Measurements from ENCODE around the gene SLC39A11. TPM values are rescaled to one million over a fixed set of nuclear protein-coding genes. Genes with fewer than 3 reads are reported as not detected.

The SLC39A11 gene
- total and polyA plus RNA-seq, 2 donors (not counting 1 experiment from before 2014, with no cell fraction given): 12.7 to 27.4 TPM

- no peak overlapping the region for H3K27ac ChIP-seq (ENCODE audit: insufficient read depth, low read length)
- no peaks in the 10 kb centered on the region for H4K20me1 ChIP-seq (ENCODE audit: control insufficient read depth, extremely low read depth, insufficient read depth, low read length)
- no peak overlapping the region for H3K4me2 ChIP-seq (ENCODE audit: extremely low read depth, insufficient read depth, low read length)
- DNase-seq (ENCODE audit: low read depth in 2 of 2): no peak
- no peak overlapping the region for H3K9ac ChIP-seq (ENCODE audit: insufficient read depth, low read length)
- no peaks in the 10 kb centered on the region for H3K79me2 ChIP-seq (ENCODE audit: control insufficient read depth, insufficient read depth, low read length)
- no peaks in the 10 kb centered on the region for H3K27me3 ChIP-seq (ENCODE audit: control insufficient read depth, insufficient read depth, low read length)
- H3K4me1 ChIP-seq (ENCODE audit: control insufficient read depth, extremely low read depth, insufficient read depth, low read length): no peaks in the 10 kb centered on the region
- no peak overlapping the region for H2AFZ ChIP-seq (ENCODE audit: low read length)
- TF ChIP-seq CTCF (conservative IDR thresholded peaks at IDR 0.05 in 1 of 2, IDR thresholded peaks at IDR 0.05 in 1 of 2; ENCODE audit: low read depth in 1 of 2, low read length in 2 of 2): no peak
- no peak for TF ChIP-seq EZH2 (IDR thresholded peaks at IDR 0.05; ENCODE audit: low read length, missing control alignments)
- H3K36me3 ChIP-seq (ENCODE audit: control insufficient read depth, insufficient read depth, low read length): no peaks in the 10 kb centered on the region
- H3K9me3 ChIP-seq (ENCODE audit: control insufficient read depth, insufficient read depth, low read depth, low read length): no peaks in the 10 kb centered on the region
- no peak overlapping the region for H3K4me3 ChIP-seq (replicated peaks in 1 of 4; ENCODE audit: control extremely low read depth in 1 of 4, insufficient read depth in 1 of 4, low read depth in 3 of 4, low read length in 4 of 4)
Observed at GRCh38 chr17:72644492-72644891, 448.0 kb downstream of the SLC39A11 start.

GRCh38 chr17:72643575-72644216 is 448.8 kb downstream of the SLC39A11 start:
- Histone ChIP-seq H3K4me1 (ENCODE audit: control insufficient read depth, extremely low read depth, insufficient read depth, low read length) (no peaks in the 10 kb centered on the region), H3K27me3 (ENCODE audit: control insufficient read depth, insufficient read depth, low read length) (no peaks in the 10 kb centered on the region), H4K20me1 (ENCODE audit: control insufficient read depth, extremely low read depth, insufficient read depth, low read length) (no peaks in the 10 kb centered on the region), H3K27ac (ENCODE audit: insufficient read depth, low read length) (no peak overlapping the region), H3K79me2 (ENCODE audit: control insufficient read depth, insufficient read depth, low read length) (no peaks in the 10 kb centered on the region), H3K36me3 (ENCODE audit: control insufficient read depth, insufficient read depth, low read length) (no peaks in the 10 kb centered on the region), H3K4me3 (replicated peaks in 1 of 4; ENCODE audit: control extremely low read depth in 1 of 4, insufficient read depth in 1 of 4, low read depth in 3 of 4, low read length in 4 of 4) (no peak overlapping the region), H2AFZ (ENCODE audit: low read length) (no peak overlapping the region), H3K9me3 (ENCODE audit: control insufficient read depth, insufficient read depth, low read depth, low read length) (no peaks in the 10 kb centered on the region), H3K9ac (ENCODE audit: insufficient read depth, low read length) (no peak overlapping the region), H3K4me2 (ENCODE audit: extremely low read depth, insufficient read depth, low read length) (no peak overlapping the region)
- TF ChIP-seq EZH2 (IDR thresholded peaks at IDR 0.05; ENCODE audit: low read length, missing control alignments) (no peak), CTCF (conservative IDR thresholded peaks at IDR 0.05 in 1 of 2, IDR thresholded peaks at IDR 0.05 in 1 of 2; ENCODE audit: low read depth in 1 of 2, low read length in 2 of 2) (no peak)
- no peak for DNase-seq (ENCODE audit: low read depth in 2 of 2)

GRCh38 chr17:72642720-72643119 is 449.8 kb downstream of the SLC39A11 start:
- no peak for TF ChIP-seq CTCF (conservative IDR thresholded peaks at IDR 0.05 in 1 of 2, IDR thresholded peaks at IDR 0.05 in 1 of 2; ENCODE audit: low read depth in 1 of 2, low read length in 2 of 2)
- TF ChIP-seq EZH2 (IDR thresholded peaks at IDR 0.05; ENCODE audit: low read length, missing control alignments): no peak
- Histone ChIP-seq H2AFZ (ENCODE audit: low read length) (no peak overlapping the region), H3K27ac (ENCODE audit: insufficient read depth, low read length) (no peak overlapping the region), H3K4me2 (ENCODE audit: extremely low read depth, insufficient read depth, low read length) (no peak overlapping the region), H3K4me1 (ENCODE audit: control insufficient read depth, extremely low read depth, insufficient read depth, low read length) (no peaks in the 10 kb centered on the region), H3K36me3 (ENCODE audit: control insufficient read depth, insufficient read depth, low read length) (no peaks in the 10 kb centered on the region), H3K79me2 (ENCODE audit: control insufficient read depth, insufficient read depth, low read length) (no peaks in the 10 kb centered on the region), H3K9me3 (ENCODE audit: control insufficient read depth, insufficient read depth, low read depth, low read length) (no peaks in the 10 kb centered on the region), H3K9ac (ENCODE audit: insufficient read depth, low read length) (no peak overlapping the region), H3K27me3 (ENCODE audit: control insufficient read depth, insufficient read depth, low read length) (no peaks in the 10 kb centered on the region), H3K4me3 (replicated peaks in 1 of 4; ENCODE audit: control extremely low read depth in 1 of 4, insufficient read depth in 1 of 4, low read depth in 3 of 4, low read length in 4 of 4) (no peak overlapping the region), H4K20me1 (ENCODE audit: control insufficient read depth, extremely low read depth, insufficient read depth, low read length) (no peaks in the 10 kb centered on the region)
- DNase-seq (ENCODE audit: low read depth in 2 of 2): no peak

Measured in fibroblast of lung (primary cell).